GM10248 (cell line): ENCODE measurements around the gene C5orf63.

ENCODE experiments used
- CTCF ChIA-PET: fragments of 300-600 bp; sonication (Branson Sonifier 250); formaldehyde crosslinking; extraction: SDS; loops from one replicate; lab custom pipeline; 2021; ENCODE audit warnings: antibody characterized with exemption; lab: Yijun Ruan, JAX
- POLR2A ChIA-PET: fragments of 350-650 bp; sonication (Branson Sonifier 250); formaldehyde crosslinking; extraction: SDS; loops from one replicate; lab custom pipeline; 2020; ENCODE audit warnings: antibody characterized with exemption; lab: Yijun Ruan, JAX
- DNase-seq: peaks from one replicate; pipeline ENCODE4 v3.0.0; 2012; ENCODE audit errors: extremely low spot score
- TF ChIP-seq, protein P1 (sequence below): IDR thresholded peaks from 2 replicates; pipeline ENCODE4 v1.5.1; 2012; ENCODE audit warnings: mild to moderate bottlenecking, low read depth; ENCODE audit errors: extremely low read depth, missing control alignments, control extremely low read depth

Gene C5orf63

GRCh38 chr5:127001621-127002296 is 71.5 kb downstream of the C5orf63 start:
- no peak for DNase-seq
- ChIA-PET POLR2A (no interaction called here), CTCF (no interaction called here)
- TF ChIP-seq, protein P1, sequence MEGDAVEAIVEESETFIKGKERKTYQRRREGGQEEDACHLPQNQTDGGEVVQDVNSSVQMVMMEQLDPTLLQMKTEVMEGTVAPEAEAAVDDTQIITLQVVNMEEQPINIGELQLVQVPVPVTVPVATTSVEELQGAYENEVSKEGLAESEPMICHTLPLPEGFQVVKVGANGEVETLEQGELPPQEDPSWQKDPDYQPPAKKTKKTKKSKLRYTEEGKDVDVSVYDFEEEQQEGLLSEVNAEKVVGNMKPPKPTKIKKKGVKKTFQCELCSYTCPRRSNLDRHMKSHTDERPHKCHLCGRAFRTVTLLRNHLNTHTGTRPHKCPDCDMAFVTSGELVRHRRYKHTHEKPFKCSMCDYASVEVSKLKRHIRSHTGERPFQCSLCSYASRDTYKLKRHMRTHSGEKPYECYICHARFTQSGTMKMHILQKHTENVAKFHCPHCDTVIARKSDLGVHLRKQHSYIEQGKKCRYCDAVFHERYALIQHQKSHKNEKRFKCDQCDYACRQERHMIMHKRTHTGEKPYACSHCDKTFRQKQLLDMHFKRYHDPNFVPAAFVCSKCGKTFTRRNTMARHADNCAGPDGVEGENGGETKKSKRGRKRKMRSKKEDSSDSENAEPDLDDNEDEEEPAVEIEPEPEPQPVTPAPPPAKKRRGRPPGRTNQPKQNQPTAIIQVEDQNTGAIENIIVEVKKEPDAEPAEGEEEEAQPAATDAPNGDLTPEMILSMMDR, result no peak
